ENCODE results near the gene MED25.

The MED25 gene

DNA sequence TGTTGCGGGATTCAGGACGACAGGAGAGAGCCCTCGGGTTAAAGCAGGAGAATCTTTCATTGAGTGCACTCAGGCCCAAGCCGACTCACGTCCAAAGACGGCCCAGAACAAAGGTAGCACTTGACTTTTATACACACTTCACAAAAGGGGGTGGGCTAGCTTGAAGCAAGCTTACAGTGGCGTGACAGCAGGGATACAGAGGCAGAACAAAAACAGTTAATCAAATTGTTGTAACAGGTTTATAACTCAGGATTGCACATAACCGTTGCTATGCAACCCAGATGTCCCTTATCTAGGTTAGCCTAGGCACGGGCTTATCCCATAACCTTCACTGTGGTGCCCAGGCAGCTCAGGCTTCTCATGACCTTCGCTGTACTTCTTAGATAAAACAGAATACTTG lies 2.0 kb downstream of the MED25 start:
- in situ Hi-C loops (cut with MboI; ENCODE audit: low sequenced_read_pairs, unreplicated experiment) = no loop called here
- no peak for DNase-seq (ENCODE audit: low spot score)
- TF ChIP-seq, protein P1, sequence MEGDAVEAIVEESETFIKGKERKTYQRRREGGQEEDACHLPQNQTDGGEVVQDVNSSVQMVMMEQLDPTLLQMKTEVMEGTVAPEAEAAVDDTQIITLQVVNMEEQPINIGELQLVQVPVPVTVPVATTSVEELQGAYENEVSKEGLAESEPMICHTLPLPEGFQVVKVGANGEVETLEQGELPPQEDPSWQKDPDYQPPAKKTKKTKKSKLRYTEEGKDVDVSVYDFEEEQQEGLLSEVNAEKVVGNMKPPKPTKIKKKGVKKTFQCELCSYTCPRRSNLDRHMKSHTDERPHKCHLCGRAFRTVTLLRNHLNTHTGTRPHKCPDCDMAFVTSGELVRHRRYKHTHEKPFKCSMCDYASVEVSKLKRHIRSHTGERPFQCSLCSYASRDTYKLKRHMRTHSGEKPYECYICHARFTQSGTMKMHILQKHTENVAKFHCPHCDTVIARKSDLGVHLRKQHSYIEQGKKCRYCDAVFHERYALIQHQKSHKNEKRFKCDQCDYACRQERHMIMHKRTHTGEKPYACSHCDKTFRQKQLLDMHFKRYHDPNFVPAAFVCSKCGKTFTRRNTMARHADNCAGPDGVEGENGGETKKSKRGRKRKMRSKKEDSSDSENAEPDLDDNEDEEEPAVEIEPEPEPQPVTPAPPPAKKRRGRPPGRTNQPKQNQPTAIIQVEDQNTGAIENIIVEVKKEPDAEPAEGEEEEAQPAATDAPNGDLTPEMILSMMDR (IDR thresholded peaks at IDR 0.05; ENCODE audit: borderline replicate concordance, control extremely low read depth, extremely low read depth, insufficient read depth, missing control alignments) = no peak

DNA sequence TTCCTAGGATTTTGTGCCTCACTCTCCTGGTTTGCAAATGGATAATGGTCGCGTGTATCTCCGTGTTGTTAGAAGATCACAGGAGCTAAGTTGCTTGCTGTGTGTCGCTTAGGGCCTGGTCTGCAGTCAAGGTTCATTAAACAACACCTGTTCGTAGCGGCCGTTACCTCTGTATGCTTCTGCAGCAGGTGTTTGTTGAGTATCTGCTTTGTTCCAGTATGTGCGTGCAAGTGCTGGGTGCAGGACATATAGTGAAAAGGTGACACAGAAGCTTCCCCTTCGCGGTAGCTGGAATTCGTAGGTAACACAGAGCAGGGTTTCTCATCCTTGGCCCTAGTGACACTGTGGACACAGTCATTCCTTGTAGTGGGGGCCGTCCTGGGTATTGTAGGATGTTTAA lies 5.4 kb downstream of the MED25 start:
- no peak for DNase-seq (ENCODE audit: low spot score)
- TF ChIP-seq, protein P1 (IDR thresholded peaks at IDR 0.05; ENCODE audit: borderline replicate concordance, control extremely low read depth, extremely low read depth, insufficient read depth, missing control alignments) = no peak
- in situ Hi-C loops (cut with MboI; ENCODE audit: low sequenced_read_pairs, unreplicated experiment) = no loop called here

DNA sequence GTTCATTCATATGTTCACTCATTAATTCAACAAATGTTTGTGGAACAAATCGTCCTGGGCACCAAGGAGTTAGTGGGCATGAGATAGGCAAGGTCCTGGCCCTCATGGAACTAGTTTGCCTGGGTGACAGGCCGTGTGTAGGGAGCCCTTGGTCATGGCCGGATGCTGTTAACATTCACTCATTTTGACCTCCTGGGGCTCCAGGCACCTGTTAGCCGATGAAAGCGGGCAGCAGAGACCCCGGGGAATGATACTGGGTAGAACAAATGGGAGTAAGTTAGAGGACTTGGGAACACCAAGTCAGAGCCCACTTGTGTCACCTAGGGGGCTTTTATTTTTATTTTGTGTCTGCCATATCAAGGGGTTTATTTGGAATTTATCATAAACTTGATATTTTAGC lies 6.6 kb downstream of the MED25 start:
- no peak for DNase-seq (ENCODE audit: low spot score)
- in situ Hi-C loops (cut with MboI; ENCODE audit: low sequenced_read_pairs, unreplicated experiment) = no loop called here

DNA sequence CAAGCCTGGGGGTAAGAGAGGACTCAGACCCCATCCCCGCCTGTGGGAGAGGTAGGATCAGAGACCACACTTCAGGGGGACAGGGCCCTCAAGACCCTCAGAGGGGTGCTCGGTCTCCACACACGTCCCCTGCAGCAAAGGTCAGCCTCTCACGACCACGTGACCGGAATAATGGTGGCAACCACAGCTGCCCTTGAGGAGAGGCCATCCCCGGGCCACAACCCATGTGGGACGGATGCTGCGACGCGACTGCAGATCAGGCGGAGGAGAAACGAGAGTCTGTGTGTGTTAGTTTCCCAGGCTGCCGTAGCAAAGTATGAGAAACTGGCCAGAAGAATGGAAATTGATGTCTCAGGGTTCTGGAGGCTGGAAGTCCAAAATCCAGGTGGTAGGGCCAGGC lies 8.9 kb downstream of the MED25 start:
- in situ Hi-C loops (cut with MboI; ENCODE audit: low sequenced_read_pairs, unreplicated experiment) = no loop called here
- DNase-seq (ENCODE audit: low spot score) = no peak
- TF ChIP-seq, protein P1 (IDR thresholded peaks at IDR 0.05; ENCODE audit: borderline replicate concordance, control extremely low read depth, extremely low read depth, insufficient read depth, missing control alignments) = no peak

More for the DNA sequence above, 6.6 kb downstream of the MED25 start:
- TF ChIP-seq, protein P1 (IDR thresholded peaks at IDR 0.05; ENCODE audit: borderline replicate concordance, control extremely low read depth, extremely low read depth, insufficient read depth, missing control alignments) = no peak

DNA sequence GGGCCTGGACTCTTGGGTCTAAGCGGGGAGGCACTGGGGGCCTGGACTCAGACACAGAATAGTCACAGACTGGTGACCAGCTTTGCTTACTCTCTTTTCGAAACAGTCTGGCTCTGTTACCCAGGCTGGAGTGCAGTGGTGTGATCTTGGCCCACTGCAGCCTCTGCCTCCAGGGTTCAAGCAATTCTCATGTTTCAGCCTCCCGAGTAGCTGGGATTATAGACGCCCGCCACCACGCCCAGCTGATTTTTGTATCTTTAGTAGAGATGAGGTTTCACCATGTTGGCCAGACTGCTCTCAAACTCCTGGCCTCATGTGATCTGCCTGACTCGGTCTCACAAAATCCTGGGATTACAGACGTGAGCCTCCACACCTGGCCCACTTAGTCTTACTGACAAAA lies 11.1 kb downstream of the MED25 start:
- in situ Hi-C loops (cut with MboI; ENCODE audit: low sequenced_read_pairs, unreplicated experiment) = no loop called here
- no peak for DNase-seq (ENCODE audit: low spot score)

DNA sequence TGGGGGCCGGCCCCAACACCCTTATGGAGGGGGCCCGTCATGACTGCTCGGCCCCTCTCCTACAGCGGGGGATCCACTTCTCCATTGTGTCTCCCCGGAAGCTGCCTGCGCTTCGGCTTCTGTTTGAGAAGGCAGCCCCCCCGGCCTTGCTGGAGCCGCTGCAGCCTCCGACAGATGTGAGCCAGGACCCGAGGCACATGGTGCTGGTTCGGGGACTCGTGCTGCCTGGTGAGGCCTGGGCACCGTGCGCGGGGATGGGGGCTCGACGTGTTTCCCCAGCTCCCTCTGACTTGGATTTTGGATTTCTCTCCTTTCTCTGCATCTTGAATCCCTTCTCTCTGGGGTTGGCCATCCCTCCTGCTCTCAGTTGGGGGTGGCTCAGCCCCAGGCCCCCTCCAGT lies 11.6 kb downstream of the MED25 start:
- in situ Hi-C loops (cut with MboI; ENCODE audit: low sequenced_read_pairs, unreplicated experiment) = no loop called here
- DNase-seq (ENCODE audit: low spot score) = no peak
- TF ChIP-seq, protein P1 (IDR thresholded peaks at IDR 0.05; ENCODE audit: borderline replicate concordance, control extremely low read depth, extremely low read depth, insufficient read depth, missing control alignments) = no peak

More for the DNA sequence above, 11.1 kb downstream of the MED25 start:
- TF ChIP-seq, protein P1 (IDR thresholded peaks at IDR 0.05; ENCODE audit: borderline replicate concordance, control extremely low read depth, extremely low read depth, insufficient read depth, missing control alignments) = no peak

DNA sequence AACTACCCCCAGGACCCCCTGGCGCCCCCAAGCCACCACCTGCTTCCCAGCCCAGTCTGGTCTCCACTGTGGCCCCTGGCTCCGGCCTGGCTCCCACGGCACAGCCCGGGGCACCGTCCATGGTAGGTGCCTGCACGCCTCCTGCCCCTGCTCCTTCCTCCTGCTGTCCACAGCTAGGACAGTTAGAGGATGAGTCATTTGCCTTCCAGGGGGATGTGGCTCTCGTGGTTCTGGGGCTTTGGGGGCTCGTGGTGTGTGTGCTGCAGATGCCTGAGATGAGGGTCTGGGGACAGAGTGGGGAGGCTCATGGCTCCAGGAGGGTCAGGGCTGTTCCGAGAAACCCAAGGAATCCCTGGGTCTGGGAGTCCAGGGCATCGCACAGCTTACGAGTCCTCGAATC lies 12.7 kb downstream of the MED25 start:
- in situ Hi-C loops (cut with MboI; ENCODE audit: low sequenced_read_pairs, unreplicated experiment) = no loop called here
- TF ChIP-seq, protein P1 (IDR thresholded peaks at IDR 0.05; ENCODE audit: borderline replicate concordance, control extremely low read depth, extremely low read depth, insufficient read depth, missing control alignments) = no peak
- DNase-seq (ENCODE audit: low spot score) = no peak
